Smooth muscle cell (in vitro differentiated cells): ENCODE results near the gene FNIP1. TPM values are rescaled to one million over a fixed set of nuclear protein-coding genes. Genes with fewer than 3 reads are reported as not detected.

ENCODE experiments used
- DNase-seq: peaks from one replicate; lab custom pipeline; 2025; ENCODE audit not compliant: unreplicated experiment; lab: John Stamatoyannopoulos, UW
- H2AFZ ChIP-seq: fragments of 200-600 bp; sonication (generic); 2 replicates; pipeline ENCODE4 v1.6.0; 2016; ENCODE audit warnings: antibody characterized with exemption, low read depth, mild to moderate bottlenecking
- H3F3A ChIP-seq: fragments of 200-600 bp; sonication (generic); 2 replicates; pipeline ENCODE4 v1.6.0; 2017; ENCODE audit warnings: antibody characterized with exemption, low read depth
- H3K27ac ChIP-seq: fragments of 200-600 bp; sonication (generic); 2 replicates; pipeline ENCODE4 v1.5.1; 2016; ENCODE audit warnings: low read depth, mild to moderate bottlenecking
- H3K27me3 ChIP-seq: fragments of 200-600 bp; sonication (generic); 2 replicates; pipeline ENCODE4 v1.6.1; 2016; ENCODE audit warnings: low read depth, mild to moderate bottlenecking
- H3K36me3 ChIP-seq: fragments of 200-600 bp; sonication (generic); 2 replicates; pipeline ENCODE4 v1.5.1; 2016; ENCODE audit warnings: low read depth
- H3K4me1 ChIP-seq: fragments of 200-600 bp; sonication (generic); 2 replicates; pipeline ENCODE4 v1.5.1; 2016; ENCODE audit warnings: low read depth
- H3K4me2 ChIP-seq: fragments of 200-600 bp; sonication (generic); 2 replicates; pipeline ENCODE4 v1.6.0; 2016; ENCODE audit warnings: mild to moderate bottlenecking
- H3K4me3 ChIP-seq: fragments of 200-600 bp; sonication (generic); 2 replicates; pipeline ENCODE4 v1.5.1; 2016; ENCODE audit warnings: mild to moderate bottlenecking
- H3K79me2 ChIP-seq: fragments of 200-600 bp; sonication (generic); 2 replicates; pipeline ENCODE4 v1.6.0; 2016; ENCODE audit warnings: low read depth, mild to moderate bottlenecking
- H3K9ac ChIP-seq: fragments of 200-600 bp; sonication (generic); 2 replicates; pipeline ENCODE4 v1.6.0; 2016; ENCODE audit warnings: low read depth
- H3K9me3 ChIP-seq: fragments of 200-600 bp; sonication (generic); replicated peaks from 2 replicates; pipeline ENCODE4 v1.5.1; 2016; ENCODE audit warnings: low read depth
- H4K20me1 ChIP-seq: fragments of 200-600 bp; sonication (generic); 2 replicates; pipeline ENCODE4 v1.6.0; 2016; ENCODE audit warnings: low read depth
- WGBS: methylation state at CpG from one replicate; pipeline ENCODE4 v1.1.7; 2016; ENCODE audit warnings: low lambda C conversion rate; 5-methylcytosine and 5-hydroxymethylcytosine counted together
- polyA plus RNA-seq: library from polyadenylated mRNA; unstranded; fragments of >200 nt; fragmentation: Nextera tagmentation; extraction: Ambion mirVana; gene quantifications from 2 replicates; pipeline ENCODE4 v1.2.1, GENCODE V29; 2016
- total RNA-seq: library from RNA; depleted of rRNA; stranded (reverse); fragments of >200 nt; gene quantifications from 2 replicates; pipeline ENCODE4 v1.2.3, GENCODE V29; 2014
- TF ChIP-seq, protein P1 (sequence below): fragments of 200-600 bp; sonication (generic); IDR thresholded peaks from 2 replicates; pipeline ENCODE4 v1.5.1; 2017; ENCODE audit warnings: borderline replicate concordance, mild to moderate bottlenecking, antibody characterized with exemption; ENCODE audit not compliant: insufficient read depth, poor library complexity, severe bottlenecking

Gene FNIP1
- total and polyA plus RNA-seq, 2 experiments from 2014 or later = 8.8 to 47.4 TPM

GRCh38 chr5:131716650-131717049, 80.2 kb downstream of the FNIP1 start:
- no peaks in the 10 kb centered on the region for H4K20me1 ChIP-seq
- H3K36me3 ChIP-seq = peaks cover 18% of the 10 kb centered on the region
- TF ChIP-seq, protein P1, sequence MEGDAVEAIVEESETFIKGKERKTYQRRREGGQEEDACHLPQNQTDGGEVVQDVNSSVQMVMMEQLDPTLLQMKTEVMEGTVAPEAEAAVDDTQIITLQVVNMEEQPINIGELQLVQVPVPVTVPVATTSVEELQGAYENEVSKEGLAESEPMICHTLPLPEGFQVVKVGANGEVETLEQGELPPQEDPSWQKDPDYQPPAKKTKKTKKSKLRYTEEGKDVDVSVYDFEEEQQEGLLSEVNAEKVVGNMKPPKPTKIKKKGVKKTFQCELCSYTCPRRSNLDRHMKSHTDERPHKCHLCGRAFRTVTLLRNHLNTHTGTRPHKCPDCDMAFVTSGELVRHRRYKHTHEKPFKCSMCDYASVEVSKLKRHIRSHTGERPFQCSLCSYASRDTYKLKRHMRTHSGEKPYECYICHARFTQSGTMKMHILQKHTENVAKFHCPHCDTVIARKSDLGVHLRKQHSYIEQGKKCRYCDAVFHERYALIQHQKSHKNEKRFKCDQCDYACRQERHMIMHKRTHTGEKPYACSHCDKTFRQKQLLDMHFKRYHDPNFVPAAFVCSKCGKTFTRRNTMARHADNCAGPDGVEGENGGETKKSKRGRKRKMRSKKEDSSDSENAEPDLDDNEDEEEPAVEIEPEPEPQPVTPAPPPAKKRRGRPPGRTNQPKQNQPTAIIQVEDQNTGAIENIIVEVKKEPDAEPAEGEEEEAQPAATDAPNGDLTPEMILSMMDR = no peak
- H3K4me1 ChIP-seq = no peaks in the 10 kb centered on the region
- H3K9ac ChIP-seq = no peak overlapping the region
- no peak overlapping the region for H2AFZ ChIP-seq
- H3K9me3 ChIP-seq = no peaks in the 10 kb centered on the region
- no peak for DNase-seq
- no peak overlapping the region for H3K4me3 ChIP-seq
- H3K79me2 ChIP-seq = no peaks in the 10 kb centered on the region
- H3K4me2 ChIP-seq = no peak overlapping the region
- H3F3A ChIP-seq = no peaks in the 10 kb centered on the region
- H3K27me3 ChIP-seq = no peaks in the 10 kb centered on the region
- H3K27ac ChIP-seq = no peak overlapping the region

GRCh38 chr5:131710391-131710790, 86.4 kb downstream of the FNIP1 start:
- Histone ChIP-seq H3K4me3 (no peak overlapping the region), H3K4me1 (no peaks in the 10 kb centered on the region), H3K9ac (no peak overlapping the region), H3K27ac (no peak overlapping the region), H3F3A (no peaks in the 10 kb centered on the region), H3K79me2 (no peaks in the 10 kb centered on the region), H3K4me2 (no peak overlapping the region), H3K9me3 (no peaks in the 10 kb centered on the region), H3K27me3 (no peaks in the 10 kb centered on the region), H4K20me1 (no peaks in the 10 kb centered on the region), H2AFZ (no peak overlapping the region), H3K36me3 (peaks cover 10% of the 10 kb centered on the region)
- DNase-seq = no peak
- TF ChIP-seq, protein P1 = no peak
- 97% methylated on average over 8 of the region's 8 CpGs for WGBS

DNA sequence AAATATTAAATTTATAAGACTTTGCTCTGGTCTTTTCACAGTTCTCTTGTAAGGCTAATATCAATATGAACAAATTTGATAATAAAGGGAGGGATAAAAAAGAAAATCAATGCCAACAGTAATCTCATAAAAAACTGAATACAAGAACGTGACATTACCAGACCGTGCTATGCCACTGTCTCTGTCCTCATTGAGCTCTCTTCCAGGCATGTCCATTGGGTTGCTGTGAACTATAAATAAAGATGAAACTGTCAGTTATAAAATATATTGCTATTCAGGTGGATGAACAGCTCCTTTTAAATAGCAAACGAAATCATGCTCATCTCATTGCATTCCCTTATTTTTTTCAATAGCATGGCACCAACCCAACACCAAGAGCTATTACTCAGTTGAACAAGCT, 87.8 kb downstream of the FNIP1 start:
- Histone ChIP-seq H3K4me1 (no peaks in the 10 kb centered on the region), H3K27ac (no peak overlapping the region), H3K9ac (no peak overlapping the region), H3K4me2 (no peak overlapping the region), H2AFZ (no peak overlapping the region), H3K9me3 (no peaks in the 10 kb centered on the region), H4K20me1 (no peaks in the 10 kb centered on the region), H3K36me3 (peaks cover 22% of the 10 kb centered on the region), H3F3A (no peaks in the 10 kb centered on the region), H3K27me3 (no peaks in the 10 kb centered on the region), H3K79me2 (no peaks in the 10 kb centered on the region), H3K4me3 (no peak overlapping the region)
- WGBS = 92% methylated on average over 3 of the region's 3 CpGs
- TF ChIP-seq, protein P1 = no peak
- DNase-seq = no peak

DNA sequence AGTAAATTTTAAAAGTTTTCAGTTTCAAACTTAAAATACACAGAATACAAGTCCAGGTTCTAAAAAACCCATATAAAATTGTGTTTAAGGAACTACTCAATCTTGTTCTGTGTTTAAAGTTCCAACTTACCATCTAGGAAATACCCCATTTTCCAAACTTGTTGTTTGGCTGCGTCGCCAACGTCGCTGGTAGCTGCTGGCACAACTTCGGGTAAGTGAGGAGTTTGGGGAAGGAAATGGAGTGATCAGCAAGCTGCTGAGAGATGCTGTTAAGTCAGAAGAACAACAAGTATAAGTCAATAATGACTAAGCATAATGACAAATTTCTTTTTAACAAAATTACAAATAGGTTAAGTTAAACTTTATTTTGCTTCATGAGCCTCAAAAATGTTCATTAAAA, 90.5 kb downstream of the FNIP1 start:
- no peaks in the 10 kb centered on the region for H3K4me1 ChIP-seq
- no peaks in the 10 kb centered on the region for H3K9me3 ChIP-seq
- H2AFZ ChIP-seq = no peak overlapping the region
- H3K9ac ChIP-seq = no peak overlapping the region
- DNase-seq = no peak
- H3F3A ChIP-seq = no peaks in the 10 kb centered on the region
- no peak overlapping the region for H3K27ac ChIP-seq
- H3K36me3 ChIP-seq = peaks cover 26% of the 10 kb centered on the region
- H3K27me3 ChIP-seq = no peaks in the 10 kb centered on the region
- no peaks in the 10 kb centered on the region for H4K20me1 ChIP-seq
- H3K79me2 ChIP-seq = no peaks in the 10 kb centered on the region
- TF ChIP-seq, protein P1 = no peak
- 99% methylated on average over 5 of the region's 5 CpGs for WGBS
- H3K4me3 ChIP-seq = no peak overlapping the region
- no peak overlapping the region for H3K4me2 ChIP-seq
